Left lung (tissue), 10 donors: ENCODE results near the gene CALN1. TPM values are rescaled to one million over a fixed set of nuclear protein-coding genes. Genes with fewer than 3 reads are reported as not detected.

Experiments used
- ATAC-seq: fragments of 200-7000 bp; cut with Tn5 transposase; one replicate; pipeline ENCODE4 v1.9.1; 2020; ENCODE audit warnings: moderate library complexity
- DNase-seq, 4 donors: peaks; one replicate each; pipeline ENCODE4 v3.0.0-alpha.2; 2013 to 2020
- H3K27ac ChIP-seq, 2 donors: fragments of 200-600 bp; sonication (generic) in 1 of 2; one replicate each; pipeline versions ENCODE4 v1.5.0 to v1.8.0; 2020 to 2021
- H3K27me3 ChIP-seq, 2 donors: fragments of 200-600 bp; sonication (generic) in 1 of 2; one replicate each; pipeline versions ENCODE4 v1.5.0 to v1.8.0; 2020 to 2021
- H3K36me3 ChIP-seq, 2 donors: fragments of 200-600 bp; sonication (generic) in 1 of 2; one replicate each; pipeline versions ENCODE4 v1.5.0 to v1.8.0; 2020 to 2021
- H3K4me1 ChIP-seq, 2 donors: fragments of 200-600 bp; one replicate each; pipeline ENCODE4 v1.8.0; 2021
- H3K4me3 ChIP-seq, 2 donors: fragments of 200-600 bp; sonication (generic) in 1 of 2; one replicate each; pipeline versions ENCODE4 v1.5.0 to v1.8.0; 2020 to 2021; ENCODE audit warnings: mild to moderate bottlenecking in 1 of 2
- H3K9me3 ChIP-seq, 2 donors: fragments of 200-600 bp; sonication (generic) in 1 of 2; one replicate each; pipeline versions ENCODE4 v1.5.0 to v1.8.0; 2020 to 2021
- CTCF ChIP-seq, 2 donors: fragments of 200-600 bp; sonication (generic) in 1 of 2; IDR thresholded peaks; one replicate each; pipeline versions ENCODE4 v1.5.0 to v1.8.0; 2021; ENCODE audit warnings: antibody characterized with exemption in 2 of 2
- intact Hi-C, 2 donors: fragments of 100-400 bp; cut with DNase I; formaldehyde crosslinking; loops; one replicate each; pipeline versions ENCODE4 v1.11.2 to v1.14.2; 2022
- polyA plus RNA-seq, 6 donors: library from polyadenylated mRNA; unstranded; fragments of 120-200 nt; gene quantifications; one replicate each; pipeline ENCODE4 v1.2.1, GENCODE V29; 2013; ENCODE audit not compliant: insufficient read length in 6 of 6
- total RNA-seq, 2 donors: library from RNA; stranded (reverse); fragmentation: NEBNext Ultra II Directional; extraction: Animal tissue kit (Norgen Biotek cat#: 25700); gene quantifications; one replicate each; pipeline ENCODE4 v1.2.1, GENCODE V29; 2021
- donor health status: DM: no; HTN: yes; CAD: no.
- donor health status: DM: no; HTN: no; CAD: no.

Gene CALN1
- total and polyA plus RNA-seq, 8 donors: 0.10 to 0.52 (median 0.26) TPM; not detected in 2

GRCh38 chr7:71995111-71995510, 417.0 kb downstream of the CALN1 start:
- no peak for ATAC-seq
- H3K36me3 ChIP-seq: no peaks in the 10 kb centered on the region

DNA sequence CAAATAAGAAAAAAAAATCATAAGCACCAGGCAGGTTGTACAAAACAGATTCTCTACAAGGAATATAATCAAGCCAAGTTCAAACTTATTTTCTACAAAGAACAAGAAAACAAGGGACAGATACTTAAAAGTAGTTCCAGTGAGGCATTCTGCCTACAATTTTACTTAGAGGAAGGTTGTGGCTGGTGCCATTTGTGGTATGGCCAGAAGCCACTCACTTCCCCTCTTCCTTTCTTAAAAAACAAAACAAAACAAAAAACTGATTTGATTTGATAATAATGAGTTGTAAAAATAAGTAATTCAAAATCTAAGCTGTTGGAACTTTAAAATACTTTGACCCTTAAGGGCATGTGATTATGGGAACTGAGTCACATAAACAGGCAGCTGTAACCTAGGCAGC, 420.6 kb downstream of the CALN1 start:
- Histone ChIP-seq H3K4me1 (no peaks in the 10 kb centered on the region), H3K27ac (no peak overlapping the region), H3K36me3 (no peaks in the 10 kb centered on the region), H3K4me3 (no peak overlapping the region), H3K27me3 (no peaks in the 10 kb centered on the region), H3K9me3 (no peaks in the 10 kb centered on the region)
- no peak for ATAC-seq
- intact Hi-C loops: no loop called here
- no peak for TF ChIP-seq CTCF (IDR thresholded peaks at IDR 0.05)
- DNase-seq: no peak

More at GRCh38 chr7:71995111-71995510, 417.0 kb downstream of the CALN1 start:
- intact Hi-C loops: no loop called here
- H3K4me3 ChIP-seq: no peak overlapping the region
- no peak for DNase-seq
- TF ChIP-seq CTCF (IDR thresholded peaks at IDR 0.05): no peak
- no peaks in the 10 kb centered on the region for H3K4me1 ChIP-seq
- no peaks in the 10 kb centered on the region for H3K9me3 ChIP-seq
- no peaks in the 10 kb centered on the region for H3K27me3 ChIP-seq
- H3K27ac ChIP-seq: no peak overlapping the region

GRCh38 chr7:71990138-71990462, 422.0 kb downstream of the CALN1 start:
- no peak for DNase-seq
- H3K27me3 ChIP-seq: no peaks in the 10 kb centered on the region
- H3K27ac ChIP-seq: no peak overlapping the region
- H3K4me3 ChIP-seq: no peak overlapping the region
- no peaks in the 10 kb centered on the region for H3K4me1 ChIP-seq
- H3K9me3 ChIP-seq: no peaks in the 10 kb centered on the region
- H3K36me3 ChIP-seq: no peaks in the 10 kb centered on the region
- TF ChIP-seq CTCF (IDR thresholded peaks at IDR 0.05): no peak
- ATAC-seq: no peak
- intact Hi-C loops: no loop called here

GRCh38 chr7:71988201-71988600, 423.9 kb downstream of the CALN1 start:
- Histone ChIP-seq H3K27me3 (no peaks in the 10 kb centered on the region), H3K27ac (no peak overlapping the region), H3K9me3 (no peaks in the 10 kb centered on the region), H3K36me3 (no peaks in the 10 kb centered on the region), H3K4me3 (no peak overlapping the region), H3K4me1 (no peaks in the 10 kb centered on the region)
- intact Hi-C loops: no loop called here
- no peak for DNase-seq
- no peak for ATAC-seq
- TF ChIP-seq CTCF (IDR thresholded peaks at IDR 0.05): no peak

GRCh38 chr7:71987200-71987767, 424.9 kb downstream of the CALN1 start:
- H3K9me3 ChIP-seq: no peaks in the 10 kb centered on the region
- no peak for TF ChIP-seq CTCF (IDR thresholded peaks at IDR 0.05)
- intact Hi-C loops: no loop called here
- H3K27ac ChIP-seq: no peak overlapping the region
- H3K4me1 ChIP-seq: no peaks in the 10 kb centered on the region
- ATAC-seq: no peak
- no peak for DNase-seq
- H3K36me3 ChIP-seq: no peaks in the 10 kb centered on the region
- H3K27me3 ChIP-seq: no peaks in the 10 kb centered on the region
- no peak overlapping the region for H3K4me3 ChIP-seq
